Smooth muscle cell (in vitro differentiated cells): ENCODE data around the gene PRELP. TPM values are rescaled to one million over a fixed set of nuclear protein-coding genes. Genes with fewer than 3 reads are reported as not detected.

ENCODE experiments used
- DNase-seq: peaks from one replicate; lab custom pipeline; 2025; ENCODE audit not compliant: unreplicated experiment; lab: John Stamatoyannopoulos, UW
- H2AFZ ChIP-seq: fragments of 200-600 bp; sonication (generic); 2 replicates; pipeline ENCODE4 v1.6.0; 2016; ENCODE audit warnings: antibody characterized with exemption, low read depth, mild to moderate bottlenecking
- H3F3A ChIP-seq: fragments of 200-600 bp; sonication (generic); 2 replicates; pipeline ENCODE4 v1.6.0; 2017; ENCODE audit warnings: antibody characterized with exemption, low read depth
- H3K27ac ChIP-seq: fragments of 200-600 bp; sonication (generic); 2 replicates; pipeline ENCODE4 v1.5.1; 2016; ENCODE audit warnings: low read depth, mild to moderate bottlenecking
- H3K27me3 ChIP-seq: fragments of 200-600 bp; sonication (generic); 2 replicates; pipeline ENCODE4 v1.6.1; 2016; ENCODE audit warnings: low read depth, mild to moderate bottlenecking
- H3K36me3 ChIP-seq: fragments of 200-600 bp; sonication (generic); 2 replicates; pipeline ENCODE4 v1.5.1; 2016; ENCODE audit warnings: low read depth
- H3K4me1 ChIP-seq: fragments of 200-600 bp; sonication (generic); 2 replicates; pipeline ENCODE4 v1.5.1; 2016; ENCODE audit warnings: low read depth
- H3K4me2 ChIP-seq: fragments of 200-600 bp; sonication (generic); 2 replicates; pipeline ENCODE4 v1.6.0; 2016; ENCODE audit warnings: mild to moderate bottlenecking
- H3K4me3 ChIP-seq: fragments of 200-600 bp; sonication (generic); 2 replicates; pipeline ENCODE4 v1.5.1; 2016; ENCODE audit warnings: mild to moderate bottlenecking
- H3K79me2 ChIP-seq: fragments of 200-600 bp; sonication (generic); 2 replicates; pipeline ENCODE4 v1.6.0; 2016; ENCODE audit warnings: low read depth, mild to moderate bottlenecking
- H3K9ac ChIP-seq: fragments of 200-600 bp; sonication (generic); 2 replicates; pipeline ENCODE4 v1.6.0; 2016; ENCODE audit warnings: low read depth
- H3K9me3 ChIP-seq: fragments of 200-600 bp; sonication (generic); replicated peaks from 2 replicates; pipeline ENCODE4 v1.5.1; 2016; ENCODE audit warnings: low read depth
- H4K20me1 ChIP-seq: fragments of 200-600 bp; sonication (generic); 2 replicates; pipeline ENCODE4 v1.6.0; 2016; ENCODE audit warnings: low read depth
- WGBS: methylation state at CpG from one replicate; pipeline ENCODE4 v1.1.7; 2016; ENCODE audit warnings: low lambda C conversion rate; 5-methylcytosine and 5-hydroxymethylcytosine counted together
- polyA plus RNA-seq: library from polyadenylated mRNA; unstranded; fragments of >200 nt; fragmentation: Nextera tagmentation; extraction: Ambion mirVana; gene quantifications from 2 replicates; pipeline ENCODE4 v1.2.1, GENCODE V29; 2016
- total RNA-seq: library from RNA; depleted of rRNA; stranded (reverse); fragments of >200 nt; gene quantifications from 2 replicates; pipeline ENCODE4 v1.2.3, GENCODE V29; 2014
- TF ChIP-seq, protein P1 (sequence below): fragments of 200-600 bp; sonication (generic); IDR thresholded peaks from 2 replicates; pipeline ENCODE4 v1.5.1; 2017; ENCODE audit warnings: borderline replicate concordance, mild to moderate bottlenecking, antibody characterized with exemption; ENCODE audit not compliant: insufficient read depth, poor library complexity, severe bottlenecking

The PRELP gene
- total and polyA plus RNA-seq, 2 experiments from 2014 or later: 0.04 to 2.1 TPM

DNA sequence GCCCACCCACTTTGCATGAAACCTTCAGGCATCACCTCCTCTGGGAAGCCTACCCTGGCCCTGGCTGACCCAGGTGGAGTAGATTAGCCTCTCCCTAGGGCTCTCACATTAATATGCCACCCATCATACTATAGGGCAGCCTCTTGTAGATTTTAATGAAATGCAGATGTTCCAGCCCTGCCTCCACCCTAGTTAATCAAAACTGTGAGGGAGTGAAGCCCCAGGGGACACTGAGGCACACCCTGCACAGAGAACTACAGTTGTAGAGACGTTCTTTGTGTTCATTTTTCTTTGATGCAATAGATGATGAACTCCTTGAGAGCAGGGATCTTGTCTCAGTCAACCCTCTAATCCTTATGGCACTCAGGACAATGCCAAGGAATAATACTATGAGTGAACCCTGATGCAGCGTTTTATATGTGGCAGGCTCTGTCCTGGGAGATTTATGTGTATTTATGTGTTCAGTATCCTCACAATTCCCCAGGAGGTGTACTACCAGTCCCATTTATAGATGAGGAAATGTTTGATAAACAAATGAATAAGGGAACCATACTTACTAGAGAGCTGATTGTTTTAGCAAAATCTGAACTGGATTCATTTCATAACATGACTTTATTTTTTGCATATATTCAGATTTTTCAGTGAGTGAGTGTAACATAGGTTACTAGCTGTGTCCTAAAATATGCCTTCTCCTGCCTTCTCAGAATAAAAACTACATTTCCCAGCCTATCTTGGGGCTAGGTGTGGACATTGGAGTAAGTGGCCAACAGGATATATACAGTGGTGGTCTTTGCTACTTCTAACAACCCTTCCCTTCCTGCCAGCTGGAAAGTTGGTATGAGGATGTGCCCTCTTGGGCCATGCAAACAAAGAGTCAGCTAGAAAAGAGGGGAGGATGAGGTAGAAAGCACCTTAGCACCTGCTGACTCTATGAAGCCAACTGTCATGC lies 23.5 kb upstream of the PRELP start:
- Histone ChIP-seq H3K79me2 (no peaks in the 10 kb centered on the region), H3K27me3 (no peaks in the 10 kb centered on the region), H2AFZ (no peak overlapping the region), H3K4me1 (peaks cover 34% of the 10 kb centered on the region), H3K9ac (no peak overlapping the region), H3K36me3 (no peaks in the 10 kb centered on the region), H3K9me3 (no peaks in the 10 kb centered on the region), H3K4me3 (no peak overlapping the region), H4K20me1 (no peaks in the 10 kb centered on the region), H3F3A (peaks cover 7% of the 10 kb centered on the region), H3K27ac (no peak overlapping the region), H3K4me2 (no peak overlapping the region)
- DNase-seq: no peak
- 78% methylated on average over 2 of the region's 2 CpGs for WGBS
- TF ChIP-seq, protein P1, sequence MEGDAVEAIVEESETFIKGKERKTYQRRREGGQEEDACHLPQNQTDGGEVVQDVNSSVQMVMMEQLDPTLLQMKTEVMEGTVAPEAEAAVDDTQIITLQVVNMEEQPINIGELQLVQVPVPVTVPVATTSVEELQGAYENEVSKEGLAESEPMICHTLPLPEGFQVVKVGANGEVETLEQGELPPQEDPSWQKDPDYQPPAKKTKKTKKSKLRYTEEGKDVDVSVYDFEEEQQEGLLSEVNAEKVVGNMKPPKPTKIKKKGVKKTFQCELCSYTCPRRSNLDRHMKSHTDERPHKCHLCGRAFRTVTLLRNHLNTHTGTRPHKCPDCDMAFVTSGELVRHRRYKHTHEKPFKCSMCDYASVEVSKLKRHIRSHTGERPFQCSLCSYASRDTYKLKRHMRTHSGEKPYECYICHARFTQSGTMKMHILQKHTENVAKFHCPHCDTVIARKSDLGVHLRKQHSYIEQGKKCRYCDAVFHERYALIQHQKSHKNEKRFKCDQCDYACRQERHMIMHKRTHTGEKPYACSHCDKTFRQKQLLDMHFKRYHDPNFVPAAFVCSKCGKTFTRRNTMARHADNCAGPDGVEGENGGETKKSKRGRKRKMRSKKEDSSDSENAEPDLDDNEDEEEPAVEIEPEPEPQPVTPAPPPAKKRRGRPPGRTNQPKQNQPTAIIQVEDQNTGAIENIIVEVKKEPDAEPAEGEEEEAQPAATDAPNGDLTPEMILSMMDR: no peak

DNA sequence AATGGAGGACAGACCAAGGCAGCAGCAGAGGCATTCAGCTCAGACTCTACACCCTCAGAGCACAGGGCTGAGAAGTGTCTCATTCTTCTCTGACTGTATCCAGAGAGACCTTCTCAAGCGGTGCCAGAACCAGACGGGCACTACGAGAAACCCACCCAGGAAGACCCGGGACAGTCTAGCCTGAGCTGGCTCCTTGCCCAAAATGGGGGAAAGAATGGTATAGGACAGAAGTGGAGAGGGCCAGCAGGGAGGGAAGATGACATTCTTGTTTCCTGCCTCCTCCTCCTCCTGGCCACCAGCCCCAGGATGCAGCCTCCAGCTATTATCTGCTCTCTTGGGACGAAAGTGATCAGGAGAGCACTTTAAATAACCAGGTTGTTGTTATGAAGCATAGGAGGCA lies 22.6 kb upstream of the PRELP start:
- H3K9ac ChIP-seq: no peak overlapping the region
- no peak overlapping the region for H3K4me2 ChIP-seq
- TF ChIP-seq, protein P1: no peak
- H3K79me2 ChIP-seq: no peaks in the 10 kb centered on the region
- no peaks in the 10 kb centered on the region for H3K9me3 ChIP-seq
- no peak for DNase-seq
- H3K4me1 ChIP-seq: peaks cover 32% of the 10 kb centered on the region
- peaks cover 7% of the 10 kb centered on the region for H3F3A ChIP-seq
- H3K4me3 ChIP-seq: no peak overlapping the region
- WGBS: 78% methylated on average over 5 of the region's 5 CpGs
- no peak overlapping the region for H2AFZ ChIP-seq
- no peaks in the 10 kb centered on the region for H3K36me3 ChIP-seq
- H3K27ac ChIP-seq: no peak overlapping the region
- no peaks in the 10 kb centered on the region for H3K27me3 ChIP-seq
- H4K20me1 ChIP-seq: no peaks in the 10 kb centered on the region

DNA sequence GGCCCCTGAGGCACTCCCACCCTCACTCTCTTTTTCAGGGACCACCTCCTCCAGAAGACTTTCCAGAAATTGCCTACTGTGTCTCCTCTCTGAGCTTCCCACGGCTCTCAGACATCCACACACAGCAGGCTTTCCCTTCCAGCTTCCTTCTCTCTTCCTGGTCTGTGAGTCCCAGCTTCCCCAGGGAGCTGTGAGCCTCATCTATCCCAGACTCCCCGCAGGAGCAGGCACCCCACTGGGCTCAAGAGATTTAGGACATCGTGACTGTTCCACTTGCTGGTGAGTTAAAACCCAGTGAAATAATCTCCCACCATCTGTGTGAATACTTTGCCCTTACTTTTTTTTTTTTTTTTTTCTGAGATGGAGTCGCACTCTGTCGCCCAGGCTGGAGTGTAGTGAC lies 22.0 kb upstream of the PRELP start:
- H3K4me2 ChIP-seq: no peak overlapping the region
- no peak overlapping the region for H3K4me3 ChIP-seq
- H4K20me1 ChIP-seq: no peaks in the 10 kb centered on the region
- peaks cover 26% of the 10 kb centered on the region for H3K4me1 ChIP-seq
- H3K36me3 ChIP-seq: no peaks in the 10 kb centered on the region
- no peaks in the 10 kb centered on the region for H3K27me3 ChIP-seq
- DNase-seq: no peak
- WGBS: 61% methylated on average over 5 of the region's 5 CpGs
- peaks cover 2% of the 10 kb centered on the region for H3F3A ChIP-seq
- H3K79me2 ChIP-seq: no peaks in the 10 kb centered on the region
- H3K9ac ChIP-seq: no peak overlapping the region
- no peak overlapping the region for H3K27ac ChIP-seq
- no peak overlapping the region for H2AFZ ChIP-seq
- no peaks in the 10 kb centered on the region for H3K9me3 ChIP-seq
- TF ChIP-seq, protein P1: no peak
